ENCODE measurements around the gene TIMM17B.

GRCh38 chrX:48848847-48849246 is 48.7 kb downstream of the TIMM17B start:
- TF ChIP-seq, protein P1, sequence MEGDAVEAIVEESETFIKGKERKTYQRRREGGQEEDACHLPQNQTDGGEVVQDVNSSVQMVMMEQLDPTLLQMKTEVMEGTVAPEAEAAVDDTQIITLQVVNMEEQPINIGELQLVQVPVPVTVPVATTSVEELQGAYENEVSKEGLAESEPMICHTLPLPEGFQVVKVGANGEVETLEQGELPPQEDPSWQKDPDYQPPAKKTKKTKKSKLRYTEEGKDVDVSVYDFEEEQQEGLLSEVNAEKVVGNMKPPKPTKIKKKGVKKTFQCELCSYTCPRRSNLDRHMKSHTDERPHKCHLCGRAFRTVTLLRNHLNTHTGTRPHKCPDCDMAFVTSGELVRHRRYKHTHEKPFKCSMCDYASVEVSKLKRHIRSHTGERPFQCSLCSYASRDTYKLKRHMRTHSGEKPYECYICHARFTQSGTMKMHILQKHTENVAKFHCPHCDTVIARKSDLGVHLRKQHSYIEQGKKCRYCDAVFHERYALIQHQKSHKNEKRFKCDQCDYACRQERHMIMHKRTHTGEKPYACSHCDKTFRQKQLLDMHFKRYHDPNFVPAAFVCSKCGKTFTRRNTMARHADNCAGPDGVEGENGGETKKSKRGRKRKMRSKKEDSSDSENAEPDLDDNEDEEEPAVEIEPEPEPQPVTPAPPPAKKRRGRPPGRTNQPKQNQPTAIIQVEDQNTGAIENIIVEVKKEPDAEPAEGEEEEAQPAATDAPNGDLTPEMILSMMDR (IDR thresholded peaks at IDR 0.05), result no peak
- TF ChIP-seq RNF2 (IDR thresholded peaks at IDR 0.05; ENCODE audit: borderline replicate concordance, low read depth), result no peak
- no peak for TF ChIP-seq SMC3 (IDR thresholded peaks at IDR 0.05)
- no peak for TF ChIP-seq CHD4 (IDR thresholded peaks at IDR 0.05; ENCODE audit: borderline replicate concordance)
- no peak for TF ChIP-seq POLR2A (IDR thresholded peaks at IDR 0.05; ENCODE audit: low read length)
- TF ChIP-seq BCL3 (IDR thresholded peaks at IDR 0.05), result no peak
- no peak for TF ChIP-seq ESRRA (IDR thresholded peaks at IDR 0.05; ENCODE audit: borderline replicate concordance, low read length)
- no peak for TF ChIP-seq RAD21 (conservative IDR thresholded peaks at IDR 0.05 in 1 of 2, IDR thresholded peaks at IDR 0.05 in 1 of 2)
- no peak for TF ChIP-seq TP53 (CRISPR knock-in tag; IDR thresholded peaks at IDR 0.05)
- no peak for TF ChIP-seq CHD2 (IDR thresholded peaks at IDR 0.05; ENCODE audit: low read length, partially characterized antibody)
- TF ChIP-seq REST (IDR thresholded peaks at IDR 0.05), result no peak
- no peak for TF ChIP-seq HDAC2 (IDR thresholded peaks at IDR 0.05)
- no peak for TF ChIP-seq USF2 (IDR thresholded peaks at IDR 0.05)

Data from A549 (cell line).